NCI-H2196 (cell line): ENCODE results near the gene MORC1.

Experiments used
- DNase-seq: peaks from one replicate; lab custom pipeline; 2025; ENCODE audit not compliant: unreplicated experiment; lab: John Stamatoyannopoulos, UW

The MORC1 gene

GRCh38 chr3:108947855-108948254, 170.1 kb downstream of the MORC1 start:
- DNase-seq, result no peak

GRCh38 chr3:108946292-108947285, 171.3 kb downstream of the MORC1 start:
- DNase-seq, result no peak

- DNase-seq, result no peak
Measured at GRCh38 chr3:108940568-108941263, 177.2 kb downstream of the MORC1 start.

- no peak for DNase-seq
Measured at GRCh38 chr3:108940166-108940565, 177.8 kb downstream of the MORC1 start.

DNA sequence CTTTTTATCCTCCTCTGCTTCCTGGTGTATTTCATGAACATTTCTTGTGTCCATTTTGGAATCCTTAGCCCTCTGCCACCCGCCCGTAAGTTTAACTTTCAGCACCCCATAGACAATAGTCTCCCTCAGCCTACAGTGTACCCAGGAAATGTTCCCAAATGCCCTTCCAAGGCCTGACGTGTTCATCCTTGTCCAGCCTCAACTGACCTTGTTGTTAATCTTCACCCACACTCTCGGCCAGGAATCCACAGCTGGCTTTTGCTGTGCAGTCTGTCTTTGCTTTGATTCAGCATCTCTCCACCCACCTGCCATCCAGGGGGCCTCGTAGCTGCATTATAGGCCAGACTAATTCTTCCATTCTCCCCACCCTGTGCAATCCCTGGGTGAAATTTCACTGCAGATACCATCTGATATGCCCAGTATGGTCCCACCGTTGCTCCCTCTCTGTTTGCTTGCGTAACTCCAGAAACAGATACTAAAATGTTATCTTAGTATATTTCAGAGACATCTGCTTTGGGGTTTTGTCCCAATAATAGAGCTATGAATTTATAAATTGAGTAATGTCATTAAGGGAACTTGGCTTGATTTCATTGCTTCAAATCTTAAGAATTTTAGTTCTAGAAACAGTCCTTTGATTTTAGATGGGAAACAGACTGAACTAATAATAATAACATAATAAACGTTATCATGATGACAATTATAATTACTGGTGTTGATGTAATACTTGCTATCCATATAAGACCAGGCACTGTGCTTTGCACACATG, 180.8 kb downstream of the MORC1 start:
- no peak for DNase-seq

DNA sequence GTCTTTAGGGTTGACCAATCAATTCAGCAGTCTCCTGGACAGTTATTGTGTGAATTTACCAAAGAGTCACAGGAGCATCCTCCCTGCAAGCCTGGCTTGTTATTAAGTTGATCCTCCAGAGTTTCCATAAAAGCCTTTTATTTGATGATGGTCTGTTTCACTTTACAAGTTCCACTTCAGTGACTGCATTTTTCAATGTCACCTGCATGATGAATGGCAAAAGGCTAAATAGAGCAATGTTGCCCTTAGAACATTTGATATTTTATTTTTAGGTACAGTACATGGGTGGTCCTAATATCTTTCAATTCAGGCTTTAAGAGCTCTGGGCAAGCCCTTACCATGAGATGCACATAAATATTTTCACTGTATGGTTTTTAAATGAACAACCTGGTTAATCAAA, 186.9 kb downstream of the MORC1 start:
- DNase-seq, result no peak

DNA sequence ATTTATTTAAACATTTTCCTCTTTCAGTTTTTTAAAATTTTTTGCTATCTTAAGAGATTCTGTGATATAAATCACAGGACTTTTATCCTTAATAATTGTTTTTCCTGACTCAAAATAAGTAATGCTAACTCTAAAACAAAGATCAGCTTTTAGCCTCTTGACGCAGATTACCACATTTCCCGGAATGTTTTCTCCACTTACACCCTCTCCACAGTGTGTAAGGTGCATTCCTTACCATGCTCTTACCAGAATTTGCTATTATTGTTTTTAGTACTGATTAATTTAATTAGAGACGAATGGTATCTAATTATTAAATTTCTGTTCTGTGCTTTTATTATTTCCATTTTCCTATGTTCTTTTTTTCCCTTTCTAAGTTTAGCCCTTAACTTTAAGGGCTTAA, 199.1 kb downstream of the MORC1 start:
- no peak for DNase-seq

DNA sequence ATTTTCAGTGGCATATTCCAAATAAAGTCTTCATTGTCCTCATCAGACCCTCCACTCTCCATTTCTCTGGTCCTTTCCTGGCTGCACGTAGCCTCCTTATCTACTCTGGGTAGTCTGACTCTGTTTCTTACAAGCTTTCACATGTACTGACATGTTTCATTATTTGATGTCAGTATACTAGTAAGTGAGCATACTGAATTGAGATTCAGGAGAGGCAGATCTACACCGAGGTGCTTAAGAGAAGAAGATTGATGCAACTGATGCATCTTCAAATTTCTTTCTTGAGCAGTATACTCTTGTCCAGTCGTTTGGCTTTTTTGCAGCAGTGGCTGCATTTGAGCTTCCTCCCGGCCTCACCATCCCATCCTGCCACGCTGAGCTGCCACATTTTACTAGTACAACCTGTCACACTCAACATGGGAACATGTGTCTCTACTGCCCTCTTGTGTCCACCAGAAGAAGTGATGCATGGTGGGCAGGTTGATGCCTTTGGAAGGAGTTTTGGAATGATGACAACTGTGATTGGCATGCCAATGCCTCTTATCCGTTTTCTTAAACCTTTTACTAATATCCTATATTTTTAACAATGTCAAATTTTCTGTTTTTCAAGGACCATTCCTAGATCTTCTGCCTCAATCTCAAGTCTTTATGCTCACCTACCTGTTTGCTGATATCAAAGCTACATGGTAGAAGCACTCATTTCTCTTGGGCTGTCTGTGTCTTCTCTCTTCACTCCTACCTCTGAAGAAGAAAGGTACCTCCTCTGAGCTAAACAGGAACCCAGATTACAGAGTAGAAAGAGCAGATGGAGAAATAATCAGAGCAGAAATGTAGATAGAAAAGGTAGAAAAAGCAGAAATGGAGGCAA, 202.9 kb downstream of the MORC1 start:
- DNase-seq, result peak; percentile 87

DNA sequence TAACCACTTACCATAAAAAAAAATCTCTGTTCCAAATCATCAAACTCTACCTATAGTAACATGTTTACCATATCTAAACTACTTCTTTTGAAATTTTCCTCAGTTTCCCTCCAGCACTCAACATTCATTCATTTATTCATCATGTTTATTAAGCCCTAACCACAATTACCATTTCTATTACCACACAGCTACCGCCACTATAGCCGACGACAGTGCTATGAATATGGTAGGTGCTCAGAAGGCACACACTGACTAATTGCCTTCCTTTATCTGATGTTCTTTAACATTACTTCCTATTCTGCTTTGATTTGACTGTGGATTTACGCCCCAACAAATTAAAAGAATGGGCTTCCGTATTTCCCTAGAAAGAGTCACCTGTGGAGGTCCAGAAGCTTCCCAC, 208.1 kb downstream of the MORC1 start:
- no peak for DNase-seq
